NCI-H128 (cell line): ENCODE measurements around the gene SMPDL3B.
"Not testable (repeated sequence)": the region's sequence is repeated elsewhere in the genome, so short reads cannot be mapped to it uniquely, and the experiment has no call there.

Experiments
- DNase-seq: peaks from one replicate; lab custom pipeline; 2025; ENCODE audit not compliant: unreplicated experiment; lab: John Stamatoyannopoulos, UW

The SMPDL3B gene

GRCh38 chr1:27967884-27968466, 33.2 kb downstream of the SMPDL3B start:
- DNase-seq, result no peak

- DNase-seq, result no peak
Observed at GRCh38 chr1:27968692-27969091, 33.9 kb downstream of the SMPDL3B start.

- no peak for DNase-seq
Observed at GRCh38 chr1:27970401-27970800, 35.6 kb downstream of the SMPDL3B start.

- DNase-seq, result peak; percentile 42
Observed at GRCh38 chr1:27971674-27972073, 36.9 kb downstream of the SMPDL3B start.

GRCh38 chr1:27972141-27972540, 37.3 kb downstream of the SMPDL3B start:
- DNase-seq, result no peak

GRCh38 chr1:27973771-27974416, 39.1 kb downstream of the SMPDL3B start:
- no peak for DNase-seq

- no peak for DNase-seq
Observed at GRCh38 chr1:27974417-27974781, 39.6 kb downstream of the SMPDL3B start.

- no peak for DNase-seq
Observed at GRCh38 chr1:27979151-27979858, 44.5 kb downstream of the SMPDL3B start.

- no peak for DNase-seq
Observed at GRCh38 chr1:27979859-27980201, 45.0 kb downstream of the SMPDL3B start.

GRCh38 chr1:27980216-27980845, 45.5 kb downstream of the SMPDL3B start:
- no peak for DNase-seq

- no peak for DNase-seq
Observed at GRCh38 chr1:27981145-27981544, 46.3 kb downstream of the SMPDL3B start.

- DNase-seq, result no peak
Observed at GRCh38 chr1:27990920-27991537, 56.2 kb downstream of the SMPDL3B start.

- no peak for DNase-seq
Observed at GRCh38 chr1:27992276-27992675, 57.5 kb downstream of the SMPDL3B start.

- DNase-seq, result no peak
Observed at GRCh38 chr1:27993241-27993640, 58.4 kb downstream of the SMPDL3B start.

- no peak for DNase-seq
Observed at GRCh38 chr1:27994060-27994459, 59.3 kb downstream of the SMPDL3B start.

GRCh38 chr1:27994526-27994925, 59.7 kb downstream of the SMPDL3B start:
- DNase-seq, result not testable (repeated sequence)

GRCh38 chr1:27999055-27999454, 64.3 kb downstream of the SMPDL3B start:
- DNase-seq, result no peak

GRCh38 chr1:28002600-28002999, 67.8 kb downstream of the SMPDL3B start:
- no peak for DNase-seq

GRCh38 chr1:28003117-28003516, 68.3 kb downstream of the SMPDL3B start:
- DNase-seq, result not testable (repeated sequence)
